Hepatocyte (in vitro differentiated cells): ENCODE data around the gene CIDEB.

ENCODE experiments used
- EZH2 ChIP-seq: fragments of 200-600 bp; sonication (generic); IDR thresholded peaks from 2 replicates; pipeline ENCODE4 v1.6.1; 2016; ENCODE audit warnings: antibody characterized with exemption, mild to moderate bottlenecking, borderline replicate concordance
- EZH2phosphoT487 ChIP-seq: fragments of 200-600 bp; sonication (generic); IDR thresholded peaks from one replicate; pipeline ENCODE4 v1.6.1; 2018; ENCODE audit warnings: antibody characterized with exemption, mild to moderate bottlenecking, low read depth, moderate library complexity; ENCODE audit not compliant: unreplicated experiment, severe bottlenecking
- TF ChIP-seq, protein P1 (sequence below): fragments of 200-600 bp; sonication (generic); IDR thresholded peaks from 2 replicates; pipeline ENCODE4 v1.5.1; 2016; ENCODE audit warnings: antibody characterized with exemption, mild to moderate bottlenecking; ENCODE audit not compliant: poor library complexity

DNA sequence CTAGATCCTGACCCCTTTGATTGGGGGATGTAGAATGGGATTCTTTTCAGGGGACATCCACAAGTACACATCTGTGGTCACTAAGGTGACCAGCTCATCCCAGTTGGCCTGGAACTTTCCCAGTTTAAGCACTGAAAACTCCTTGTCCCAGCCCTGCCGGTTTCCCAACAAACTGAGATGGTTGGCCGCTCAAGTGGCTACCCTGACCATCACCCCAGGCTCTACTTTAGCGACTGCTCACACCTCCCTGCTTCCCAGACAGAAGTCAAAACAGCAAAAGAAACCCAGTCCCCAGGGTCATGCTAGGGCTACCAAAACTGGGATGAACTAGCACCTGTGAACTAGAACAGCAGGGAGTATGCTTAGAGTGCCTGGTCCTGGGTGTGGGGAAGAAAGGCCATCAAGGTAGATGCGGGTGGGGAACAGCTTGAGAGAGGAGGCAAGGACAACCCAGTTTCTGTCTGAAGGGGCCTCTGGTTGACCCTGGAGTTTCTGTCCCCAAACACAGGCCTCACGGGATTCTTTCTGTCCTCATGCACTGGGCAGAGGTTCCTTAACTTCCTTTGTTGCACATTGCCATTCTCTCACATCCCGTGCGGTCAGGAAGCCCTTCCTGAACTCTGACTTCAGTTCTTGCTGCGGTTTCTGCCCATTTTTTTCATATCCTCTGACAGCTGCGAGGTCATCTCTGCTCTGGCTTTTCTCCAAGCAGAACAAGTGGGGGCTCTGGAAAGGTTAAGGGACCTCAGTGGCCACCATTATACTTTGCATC, 5.1 kb upstream of the CIDEB start:
- TF ChIP-seq, protein P1, sequence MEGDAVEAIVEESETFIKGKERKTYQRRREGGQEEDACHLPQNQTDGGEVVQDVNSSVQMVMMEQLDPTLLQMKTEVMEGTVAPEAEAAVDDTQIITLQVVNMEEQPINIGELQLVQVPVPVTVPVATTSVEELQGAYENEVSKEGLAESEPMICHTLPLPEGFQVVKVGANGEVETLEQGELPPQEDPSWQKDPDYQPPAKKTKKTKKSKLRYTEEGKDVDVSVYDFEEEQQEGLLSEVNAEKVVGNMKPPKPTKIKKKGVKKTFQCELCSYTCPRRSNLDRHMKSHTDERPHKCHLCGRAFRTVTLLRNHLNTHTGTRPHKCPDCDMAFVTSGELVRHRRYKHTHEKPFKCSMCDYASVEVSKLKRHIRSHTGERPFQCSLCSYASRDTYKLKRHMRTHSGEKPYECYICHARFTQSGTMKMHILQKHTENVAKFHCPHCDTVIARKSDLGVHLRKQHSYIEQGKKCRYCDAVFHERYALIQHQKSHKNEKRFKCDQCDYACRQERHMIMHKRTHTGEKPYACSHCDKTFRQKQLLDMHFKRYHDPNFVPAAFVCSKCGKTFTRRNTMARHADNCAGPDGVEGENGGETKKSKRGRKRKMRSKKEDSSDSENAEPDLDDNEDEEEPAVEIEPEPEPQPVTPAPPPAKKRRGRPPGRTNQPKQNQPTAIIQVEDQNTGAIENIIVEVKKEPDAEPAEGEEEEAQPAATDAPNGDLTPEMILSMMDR = no peak
- TF ChIP-seq EZH2phosphoT487 = no peak
- no peak for TF ChIP-seq EZH2
